ENCODE data around the gene LAMC2.

The LAMC2 gene

GRCh38 chr1:183285746-183286145 lies 99.7 kb downstream of the LAMC2 start:
- no peaks in the 10 kb centered on the region for H3K27me3 ChIP-seq (ENCODE audit: control insufficient read depth, insufficient read depth, low read length)
- H3K36me3 ChIP-seq (ENCODE audit: control insufficient read depth, insufficient read depth, low read length): peaks cover 2% of the 10 kb centered on the region
- H3K9me3 ChIP-seq (ENCODE audit: control insufficient read depth, insufficient read depth, low read length): no peaks in the 10 kb centered on the region
- H3K4me3 ChIP-seq (ENCODE audit: low read depth, low read length): no peak overlapping the region
- no peak overlapping the region for H3K9ac ChIP-seq (ENCODE audit: low read depth, low read length)
- H3K4me1 ChIP-seq (ENCODE audit: control insufficient read depth, insufficient read depth, low read length): peaks cover 5% of the 10 kb centered on the region

GRCh38 chr1:183287191-183287675 lies 101.2 kb downstream of the LAMC2 start:
- Histone ChIP-seq H3K9me3 (ENCODE audit: control insufficient read depth, insufficient read depth, low read length) (no peaks in the 10 kb centered on the region), H3K4me3 (ENCODE audit: low read depth, low read length) (no peak overlapping the region), H3K36me3 (ENCODE audit: control insufficient read depth, insufficient read depth, low read length) (peaks cover 2% of the 10 kb centered on the region)

DNA sequence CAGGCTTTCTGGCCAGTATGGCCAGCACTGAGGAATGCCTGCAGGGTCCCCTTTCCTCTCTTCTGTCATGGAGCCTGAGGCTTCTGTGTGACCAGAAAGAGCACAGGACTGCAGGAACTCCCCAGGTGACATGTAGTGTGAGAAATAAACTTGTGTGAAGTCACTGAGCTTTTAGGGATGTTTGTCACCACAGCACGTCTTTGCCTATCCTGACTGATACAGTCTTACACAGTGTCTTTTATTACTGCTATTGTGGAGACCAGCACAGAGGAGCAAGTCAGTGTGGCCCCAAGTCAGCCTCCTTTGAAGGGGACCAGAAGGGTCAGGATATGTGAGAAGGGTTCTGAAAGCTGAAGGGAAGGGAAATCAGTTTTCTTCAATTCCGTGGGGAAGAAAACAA lies 102.5 kb downstream of the LAMC2 start:
- H3K36me3 ChIP-seq (ENCODE audit: control insufficient read depth, insufficient read depth, low read length): peaks cover 2% of the 10 kb centered on the region
- peaks cover 13% of the 10 kb centered on the region for H3K4me1 ChIP-seq (ENCODE audit: control insufficient read depth, insufficient read depth, low read length)
- no peak overlapping the region for H3K4me3 ChIP-seq (ENCODE audit: low read depth, low read length)
- H3K9ac ChIP-seq (ENCODE audit: low read depth, low read length): no peak overlapping the region
- no peaks in the 10 kb centered on the region for H3K27me3 ChIP-seq (ENCODE audit: control insufficient read depth, insufficient read depth, low read length)
- H3K9me3 ChIP-seq (ENCODE audit: control insufficient read depth, insufficient read depth, low read length): no peaks in the 10 kb centered on the region

More at GRCh38 chr1:183287191-183287675, 101.2 kb downstream of the LAMC2 start:
- Histone ChIP-seq H3K9ac (ENCODE audit: low read depth, low read length) (no peak overlapping the region), H3K27me3 (ENCODE audit: control insufficient read depth, insufficient read depth, low read length) (no peaks in the 10 kb centered on the region), H3K4me1 (ENCODE audit: control insufficient read depth, insufficient read depth, low read length) (peaks cover 8% of the 10 kb centered on the region)

GRCh38 chr1:183289051-183289496 lies 103.0 kb downstream of the LAMC2 start:
- H3K9ac ChIP-seq (ENCODE audit: low read depth, low read length): no peak overlapping the region
- peaks cover 16% of the 10 kb centered on the region for H3K4me1 ChIP-seq (ENCODE audit: control insufficient read depth, insufficient read depth, low read length)
- H3K36me3 ChIP-seq (ENCODE audit: control insufficient read depth, insufficient read depth, low read length): peaks cover 2% of the 10 kb centered on the region
- H3K27me3 ChIP-seq (ENCODE audit: control insufficient read depth, insufficient read depth, low read length): no peaks in the 10 kb centered on the region
- H3K4me3 ChIP-seq (ENCODE audit: low read depth, low read length): no peak overlapping the region
- H3K9me3 ChIP-seq (ENCODE audit: control insufficient read depth, insufficient read depth, low read length): no peaks in the 10 kb centered on the region

DNA sequence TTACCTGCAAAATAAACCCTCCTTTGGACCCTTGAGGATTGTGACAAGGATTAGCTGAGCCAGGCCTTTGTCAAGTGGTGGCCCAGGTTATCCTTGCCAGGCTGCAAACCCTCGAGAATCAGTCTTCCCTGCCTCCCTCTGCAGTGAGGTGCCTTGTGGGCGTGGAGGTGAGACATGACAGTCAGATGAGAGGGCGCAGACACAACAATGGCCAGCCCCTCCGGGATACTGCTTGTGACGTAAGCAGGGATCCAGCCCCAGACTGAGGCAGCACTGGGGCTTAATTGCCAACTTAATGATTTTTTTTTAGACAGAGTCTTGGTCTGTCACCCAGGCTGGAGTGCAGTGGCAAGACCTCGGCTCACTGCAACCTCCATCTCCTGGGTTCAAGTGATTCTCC lies 104.6 kb downstream of the LAMC2 start:
- H3K9me3 ChIP-seq (ENCODE audit: control insufficient read depth, insufficient read depth, low read length): no peaks in the 10 kb centered on the region
- peaks cover 16% of the 10 kb centered on the region for H3K4me1 ChIP-seq (ENCODE audit: control insufficient read depth, insufficient read depth, low read length)
- H3K9ac ChIP-seq (ENCODE audit: low read depth, low read length): no peak overlapping the region
- no peaks in the 10 kb centered on the region for H3K27me3 ChIP-seq (ENCODE audit: control insufficient read depth, insufficient read depth, low read length)
- peaks cover 2% of the 10 kb centered on the region for H3K36me3 ChIP-seq (ENCODE audit: control insufficient read depth, insufficient read depth, low read length)
- no peak overlapping the region for H3K4me3 ChIP-seq (ENCODE audit: low read depth, low read length)

GRCh38 chr1:183291216-183291762 lies 105.2 kb downstream of the LAMC2 start:
- Histone ChIP-seq H3K4me3 (ENCODE audit: low read depth, low read length) (no peak overlapping the region), H3K36me3 (ENCODE audit: control insufficient read depth, insufficient read depth, low read length) (peaks cover 2% of the 10 kb centered on the region), H3K9ac (ENCODE audit: low read depth, low read length) (no peak overlapping the region), H3K27me3 (ENCODE audit: control insufficient read depth, insufficient read depth, low read length) (no peaks in the 10 kb centered on the region), H3K4me1 (ENCODE audit: control insufficient read depth, insufficient read depth, low read length) (peaks cover 16% of the 10 kb centered on the region), H3K9me3 (ENCODE audit: control insufficient read depth, insufficient read depth, low read length) (no peaks in the 10 kb centered on the region)

DNA sequence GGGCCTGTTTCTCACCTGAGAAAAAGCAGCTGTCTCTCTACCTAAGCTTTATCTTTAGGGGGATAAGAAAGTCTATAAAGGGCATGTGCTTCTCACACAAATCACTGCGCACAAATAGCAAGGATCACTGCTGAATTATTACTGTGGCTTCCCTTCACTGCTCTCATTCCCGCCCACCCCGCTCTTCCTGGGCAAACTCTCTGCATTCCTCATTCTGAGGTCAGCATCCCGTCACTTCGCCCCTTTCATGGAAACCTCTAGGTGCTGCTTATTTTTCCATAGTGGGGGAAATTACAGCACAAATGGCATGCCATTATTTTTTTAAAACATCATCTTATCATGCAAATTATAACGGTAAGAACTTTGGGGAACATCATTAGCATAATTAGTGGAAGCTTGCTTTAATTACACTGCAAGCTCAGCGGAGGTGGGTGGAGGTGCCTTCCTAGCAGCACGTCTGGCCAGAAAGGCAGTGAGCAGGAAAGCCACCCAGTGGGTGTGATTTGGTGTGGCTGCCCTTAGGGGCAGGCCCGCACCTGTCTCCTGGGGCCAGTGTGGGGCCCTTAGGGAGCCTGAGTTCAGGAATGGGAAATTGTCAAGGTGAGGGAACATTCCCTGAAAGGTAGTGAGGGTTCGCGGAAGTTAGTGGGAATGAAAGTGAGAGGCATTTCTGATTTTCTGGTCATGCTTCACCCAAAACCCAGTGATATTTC lies 105.9 kb downstream of the LAMC2 start:
- peaks cover 16% of the 10 kb centered on the region for H3K4me1 ChIP-seq (ENCODE audit: control insufficient read depth, insufficient read depth, low read length)
- H3K27me3 ChIP-seq (ENCODE audit: control insufficient read depth, insufficient read depth, low read length): no peaks in the 10 kb centered on the region
- H3K9me3 ChIP-seq (ENCODE audit: control insufficient read depth, insufficient read depth, low read length): no peaks in the 10 kb centered on the region
- no peak overlapping the region for H3K4me3 ChIP-seq (ENCODE audit: low read depth, low read length)
- peaks cover 2% of the 10 kb centered on the region for H3K36me3 ChIP-seq (ENCODE audit: control insufficient read depth, insufficient read depth, low read length)
- H3K9ac ChIP-seq (ENCODE audit: low read depth, low read length): no peak overlapping the region

DNA sequence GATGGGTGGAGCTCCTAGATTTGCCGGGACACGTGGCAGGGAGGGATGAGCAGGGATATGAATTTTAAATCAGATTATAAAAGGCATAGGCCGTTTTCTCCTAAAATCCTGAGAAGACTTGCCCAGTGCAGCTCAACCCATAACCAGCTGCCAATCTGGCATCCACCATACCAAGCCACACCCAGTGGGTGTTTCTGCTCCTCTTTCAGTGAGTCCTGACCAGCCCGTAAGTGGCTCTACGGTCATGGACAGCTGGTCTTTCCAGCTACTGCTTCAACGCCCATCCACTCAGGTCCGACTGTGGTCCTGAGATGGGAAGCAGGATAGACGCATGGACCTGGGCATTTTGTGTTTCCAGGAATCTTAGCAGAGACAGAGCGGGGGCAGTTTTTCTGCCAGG lies 107.2 kb downstream of the LAMC2 start:
- peaks cover 2% of the 10 kb centered on the region for H3K36me3 ChIP-seq (ENCODE audit: control insufficient read depth, insufficient read depth, low read length)
- no peak overlapping the region for H3K4me3 ChIP-seq (ENCODE audit: low read depth, low read length)
- H3K27me3 ChIP-seq (ENCODE audit: control insufficient read depth, insufficient read depth, low read length): no peaks in the 10 kb centered on the region
- no peak overlapping the region for H3K9ac ChIP-seq (ENCODE audit: low read depth, low read length)
- no peaks in the 10 kb centered on the region for H3K9me3 ChIP-seq (ENCODE audit: control insufficient read depth, insufficient read depth, low read length)
- H3K4me1 ChIP-seq (ENCODE audit: control insufficient read depth, insufficient read depth, low read length): peaks cover 16% of the 10 kb centered on the region

GRCh38 chr1:183293876-183294275 lies 107.8 kb downstream of the LAMC2 start:
- Histone ChIP-seq H3K9me3 (ENCODE audit: control insufficient read depth, insufficient read depth, low read length) (no peaks in the 10 kb centered on the region), H3K27me3 (ENCODE audit: control insufficient read depth, insufficient read depth, low read length) (no peaks in the 10 kb centered on the region), H3K36me3 (ENCODE audit: control insufficient read depth, insufficient read depth, low read length) (peaks cover 2% of the 10 kb centered on the region), H3K4me3 (ENCODE audit: low read depth, low read length) (no peak overlapping the region), H3K9ac (ENCODE audit: low read depth, low read length) (no peak overlapping the region), H3K4me1 (ENCODE audit: control insufficient read depth, insufficient read depth, low read length) (peaks cover 16% of the 10 kb centered on the region)

Measured in iPS-15b (cell line).